WTC11 (cell line): ENCODE results near the gene ATP13A1. TPM values are rescaled to one million over a fixed set of nuclear protein-coding genes. Genes with fewer than 3 reads are reported as not detected.

ENCODE experiments used
- FOXK1 ChIP-seq: sonication (generic); formaldehyde crosslinking; IDR thresholded peaks from 2 replicates; pipeline ENCODE4 v1.8.0; 2022; ENCODE audit warnings: mild to moderate bottlenecking, moderate library complexity, missing genetic modification reagents
- IRF2 ChIP-seq: sonication (generic); formaldehyde crosslinking; IDR thresholded peaks from 2 replicates; pipeline ENCODE4 v1.8.0; 2022; ENCODE audit warnings: low read depth, missing genetic modification reagents, borderline replicate concordance
- JAZF1 ChIP-seq: fragments of 250-450 bp; sonication (Bioruptor Pico); IDR thresholded peaks from 2 replicates; pipeline ENCODE4 v1.9.0; 2021; ENCODE audit warnings: moderate library complexity, mild to moderate bottlenecking, inconsistent platforms
- NFATC4 ChIP-seq: fragments of 250-450 bp; sonication (Bioruptor Pico); IDR thresholded peaks from 2 replicates; pipeline ENCODE4 v1.9.0; 2021; ENCODE audit warnings: mild to moderate bottlenecking
- RORB ChIP-seq: fragments of 250-450 bp; sonication (Bioruptor Pico); IDR thresholded peaks from 2 replicates; pipeline ENCODE4 v1.9.0; 2021; ENCODE audit warnings: mild to moderate bottlenecking
- TEAD1 ChIP-seq: sonication (generic); formaldehyde crosslinking; IDR thresholded peaks from 2 replicates; pipeline ENCODE4 v1.8.0; 2022; ENCODE audit warnings: mild to moderate bottlenecking, missing genetic modification reagents
- ZNF263 ChIP-seq: sonication (generic); formaldehyde crosslinking; IDR thresholded peaks from 2 replicates; pipeline ENCODE4 v1.8.1; 2022; ENCODE audit warnings: low read depth, mild to moderate bottlenecking, moderate library complexity, missing genetic modification reagents
- ZNF317 ChIP-seq: sonication (generic); formaldehyde crosslinking; IDR thresholded peaks from 2 replicates; pipeline ENCODE4 v1.8.1; 2023; ENCODE audit warnings: low read depth, mild to moderate bottlenecking, moderate library complexity, missing genetic modification reagents, borderline replicate concordance
- total RNA-seq: library from RNA; stranded (reverse); gene quantifications from 3 replicates; pipeline ENCODE4 v1.2.3, GENCODE V29; 2021
- TF ChIP-seq, protein P1 (sequence below): sonication (generic); formaldehyde crosslinking; IDR thresholded peaks from 2 replicates; pipeline ENCODE4 v1.8.0; 2022; ENCODE audit warnings: mild to moderate bottlenecking, missing genetic modification reagents
- TF ChIP-seq, protein P2 (sequence below): sonication (generic); formaldehyde crosslinking; IDR thresholded peaks from 2 replicates; pipeline ENCODE4 v1.8.1; 2023; ENCODE audit warnings: mild to moderate bottlenecking, missing genetic modification reagents, borderline replicate concordance
- TF ChIP-seq, protein P3 (sequence below): sonication (generic); formaldehyde crosslinking; IDR thresholded peaks from 2 replicates; pipeline ENCODE4 v1.8.0; 2022; ENCODE audit warnings: mild to moderate bottlenecking, missing genetic modification reagents
- TF ChIP-seq, protein P4 (sequence below): sonication (generic); formaldehyde crosslinking; IDR thresholded peaks from 2 replicates; pipeline ENCODE4 v1.8.1; 2022; ENCODE audit warnings: low read depth, missing genetic modification reagents, borderline replicate concordance
- TF ChIP-seq, protein P5 (sequence below): sonication (generic); formaldehyde crosslinking; IDR thresholded peaks from 2 replicates; pipeline ENCODE4 v1.8.0; 2022; ENCODE audit warnings: mild to moderate bottlenecking, missing genetic modification reagents
- TF ChIP-seq, protein P6 (sequence below): sonication (generic); formaldehyde crosslinking; conservative IDR thresholded peaks from 2 replicates; pipeline ENCODE4 v1.8.1; 2023; ENCODE audit warnings: mild to moderate bottlenecking, low read depth, missing genetic modification reagents, moderate library complexity
- TF ChIP-seq, protein P7 (sequence below): fragments of 250-450 bp; sonication (Bioruptor Pico); IDR thresholded peaks from 2 replicates; pipeline ENCODE4 v1.9.0; 2021; ENCODE audit warnings: mild to moderate bottlenecking
- TF ChIP-seq, protein P8 (sequence below): sonication (generic); formaldehyde crosslinking; IDR thresholded peaks from 2 replicates; pipeline ENCODE4 v1.8.0; 2022; ENCODE audit warnings: mild to moderate bottlenecking, missing genetic modification reagents

ATP13A1 gene
- total RNA-seq, 1 experiment from 2014 or later, result 82.6 TPM

DNA sequence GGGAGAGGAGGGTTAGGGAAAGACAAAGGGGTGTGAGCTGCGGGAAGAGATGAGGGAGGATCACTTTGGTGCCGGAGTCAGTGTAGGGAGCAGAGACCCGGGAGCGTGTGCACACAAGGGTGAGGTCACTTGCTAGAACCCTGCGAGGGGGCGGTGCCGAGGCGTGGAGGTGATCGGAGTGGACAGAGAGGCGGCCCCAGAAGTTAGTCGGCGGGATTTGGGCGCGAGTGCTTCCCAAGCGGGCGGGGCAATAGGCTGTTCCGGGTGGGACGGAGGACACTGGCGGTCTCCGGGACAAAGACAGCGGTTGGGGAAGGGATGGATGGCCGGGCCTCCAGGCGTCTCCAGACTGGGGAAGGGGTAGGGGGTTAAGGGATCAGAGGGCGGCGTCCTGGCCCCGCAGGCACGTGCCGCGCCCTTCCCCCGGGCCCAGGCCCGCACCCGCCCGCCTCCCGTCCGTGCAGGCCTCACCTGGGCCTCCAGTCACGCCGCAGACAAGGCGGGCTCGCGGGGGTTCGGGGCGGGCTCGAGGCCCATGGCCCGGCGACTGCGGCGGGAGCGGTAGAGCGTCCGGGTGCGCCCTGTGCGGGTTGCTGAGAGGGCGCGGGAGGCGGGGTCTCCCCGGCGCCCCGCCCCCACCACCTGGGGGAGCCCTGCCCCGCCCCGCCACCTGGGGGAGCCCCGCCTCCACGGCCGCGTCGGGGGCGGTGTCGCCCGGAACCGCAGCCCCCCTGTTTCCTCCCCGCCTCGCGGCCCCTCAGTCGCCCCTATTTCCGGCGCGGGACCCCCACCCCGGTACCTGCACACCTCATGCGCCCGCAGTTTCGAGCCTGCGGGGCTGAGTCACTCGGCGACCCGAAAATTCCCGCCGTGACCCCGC lies 35.6 kb downstream of the ATP13A1 start, which contains the start of gene LPAR2 (continued):
- TF ChIP-seq, protein P1, sequence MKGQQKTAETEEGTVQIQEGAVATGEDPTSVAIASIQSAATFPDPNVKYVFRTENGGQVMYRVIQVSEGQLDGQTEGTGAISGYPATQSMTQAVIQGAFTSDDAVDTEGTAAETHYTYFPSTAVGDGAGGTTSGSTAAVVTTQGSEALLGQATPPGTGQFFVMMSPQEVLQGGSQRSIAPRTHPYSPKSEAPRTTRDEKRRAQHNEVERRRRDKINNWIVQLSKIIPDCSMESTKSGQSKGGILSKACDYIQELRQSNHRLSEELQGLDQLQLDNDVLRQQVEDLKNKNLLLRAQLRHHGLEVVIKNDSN (CRISPR knock-in tag), result peak; percentile 56; the same call in 1 of the 2 replicates
- TF ChIP-seq, protein P2, sequence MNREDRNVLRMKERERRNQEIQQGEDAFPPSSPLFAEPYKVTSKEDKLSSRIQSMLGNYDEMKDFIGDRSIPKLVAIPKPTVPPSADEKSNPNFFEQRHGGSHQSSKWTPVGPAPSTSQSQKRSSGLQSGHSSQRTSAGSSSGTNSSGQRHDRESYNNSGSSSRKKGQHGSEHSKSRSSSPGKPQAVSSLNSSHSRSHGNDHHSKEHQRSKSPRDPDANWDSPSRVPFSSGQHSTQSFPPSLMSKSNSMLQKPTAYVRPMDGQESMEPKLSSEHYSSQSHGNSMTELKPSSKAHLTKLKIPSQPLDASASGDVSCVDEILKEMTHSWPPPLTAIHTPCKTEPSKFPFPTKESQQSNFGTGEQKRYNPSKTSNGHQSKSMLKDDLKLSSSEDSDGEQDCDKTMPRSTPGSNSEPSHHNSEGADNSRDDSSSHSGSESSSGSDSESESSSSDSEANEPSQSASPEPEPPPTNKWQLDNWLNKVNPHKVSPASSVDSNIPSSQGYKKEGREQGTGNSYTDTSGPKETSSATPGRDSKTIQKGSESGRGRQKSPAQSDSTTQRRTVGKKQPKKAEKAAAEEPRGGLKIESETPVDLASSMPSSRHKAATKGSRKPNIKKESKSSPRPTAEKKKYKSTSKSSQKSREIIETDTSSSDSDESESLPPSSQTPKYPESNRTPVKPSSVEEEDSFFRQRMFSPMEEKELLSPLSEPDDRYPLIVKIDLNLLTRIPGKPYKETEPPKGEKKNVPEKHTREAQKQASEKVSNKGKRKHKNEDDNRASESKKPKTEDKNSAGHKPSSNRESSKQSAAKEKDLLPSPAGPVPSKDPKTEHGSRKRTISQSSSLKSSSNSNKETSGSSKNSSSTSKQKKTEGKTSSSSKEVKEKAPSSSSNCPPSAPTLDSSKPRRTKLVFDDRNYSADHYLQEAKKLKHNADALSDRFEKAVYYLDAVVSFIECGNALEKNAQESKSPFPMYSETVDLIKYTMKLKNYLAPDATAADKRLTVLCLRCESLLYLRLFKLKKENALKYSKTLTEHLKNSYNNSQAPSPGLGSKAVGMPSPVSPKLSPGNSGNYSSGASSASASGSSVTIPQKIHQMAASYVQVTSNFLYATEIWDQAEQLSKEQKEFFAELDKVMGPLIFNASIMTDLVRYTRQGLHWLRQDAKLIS (CRISPR knock-in tag), result no peak
- 0 out of 2 replicates have a peak, but pooled peaks have one; percentile 21 for TF ChIP-seq TEAD1 (CRISPR knock-in tag)
- no peak for TF ChIP-seq JAZF1
- TF ChIP-seq, protein P3, sequence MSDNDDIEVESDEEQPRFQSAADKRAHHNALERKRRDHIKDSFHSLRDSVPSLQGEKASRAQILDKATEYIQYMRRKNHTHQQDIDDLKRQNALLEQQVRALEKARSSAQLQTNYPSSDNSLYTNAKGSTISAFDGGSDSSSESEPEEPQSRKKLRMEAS (CRISPR knock-in tag), result peak; percentile 76; the same call in 1 of the 2 replicates
- TF ChIP-seq FOXK1 (CRISPR knock-in tag), result peak; percentile 49; the same call in 1 of the 2 replicates
- TF ChIP-seq, protein P4, sequence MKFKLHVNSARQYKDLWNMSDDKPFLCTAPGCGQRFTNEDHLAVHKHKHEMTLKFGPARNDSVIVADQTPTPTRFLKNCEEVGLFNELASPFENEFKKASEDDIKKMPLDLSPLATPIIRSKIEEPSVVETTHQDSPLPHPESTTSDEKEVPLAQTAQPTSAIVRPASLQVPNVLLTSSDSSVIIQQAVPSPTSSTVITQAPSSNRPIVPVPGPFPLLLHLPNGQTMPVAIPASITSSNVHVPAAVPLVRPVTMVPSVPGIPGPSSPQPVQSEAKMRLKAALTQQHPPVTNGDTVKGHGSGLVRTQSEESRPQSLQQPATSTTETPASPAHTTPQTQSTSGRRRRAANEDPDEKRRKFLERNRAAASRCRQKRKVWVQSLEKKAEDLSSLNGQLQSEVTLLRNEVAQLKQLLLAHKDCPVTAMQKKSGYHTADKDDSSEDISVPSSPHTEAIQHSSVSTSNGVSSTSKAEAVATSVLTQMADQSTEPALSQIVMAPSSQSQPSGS (CRISPR knock-in tag), result no peak
- no peak for TF ChIP-seq IRF2 (CRISPR knock-in tag)
- TF ChIP-seq ZNF263 (CRISPR knock-in tag), result no peak; the same call in 1 of the 2 replicates
- TF ChIP-seq, protein P5, sequence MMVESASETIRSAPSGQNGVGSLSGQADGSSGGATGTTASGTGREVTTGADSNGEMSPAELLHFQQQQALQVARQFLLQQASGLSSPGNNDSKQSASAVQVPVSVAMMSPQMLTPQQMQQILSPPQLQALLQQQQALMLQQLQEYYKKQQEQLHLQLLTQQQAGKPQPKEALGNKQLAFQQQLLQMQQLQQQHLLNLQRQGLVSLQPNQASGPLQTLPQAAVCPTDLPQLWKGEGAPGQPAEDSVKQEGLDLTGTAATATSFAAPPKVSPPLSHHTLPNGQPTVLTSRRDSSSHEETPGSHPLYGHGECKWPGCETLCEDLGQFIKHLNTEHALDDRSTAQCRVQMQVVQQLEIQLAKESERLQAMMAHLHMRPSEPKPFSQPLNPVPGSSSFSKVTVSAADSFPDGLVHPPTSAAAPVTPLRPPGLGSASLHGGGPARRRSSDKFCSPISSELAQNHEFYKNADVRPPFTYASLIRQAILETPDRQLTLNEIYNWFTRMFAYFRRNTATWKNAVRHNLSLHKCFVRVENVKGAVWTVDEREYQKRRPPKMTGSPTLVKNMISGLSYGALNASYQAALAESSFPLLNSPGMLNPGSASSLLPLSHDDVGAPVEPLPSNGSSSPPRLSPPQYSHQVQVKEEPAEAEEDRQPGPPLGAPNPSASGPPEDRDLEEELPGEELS (CRISPR knock-in tag), result no peak
- TF ChIP-seq, protein P6, sequence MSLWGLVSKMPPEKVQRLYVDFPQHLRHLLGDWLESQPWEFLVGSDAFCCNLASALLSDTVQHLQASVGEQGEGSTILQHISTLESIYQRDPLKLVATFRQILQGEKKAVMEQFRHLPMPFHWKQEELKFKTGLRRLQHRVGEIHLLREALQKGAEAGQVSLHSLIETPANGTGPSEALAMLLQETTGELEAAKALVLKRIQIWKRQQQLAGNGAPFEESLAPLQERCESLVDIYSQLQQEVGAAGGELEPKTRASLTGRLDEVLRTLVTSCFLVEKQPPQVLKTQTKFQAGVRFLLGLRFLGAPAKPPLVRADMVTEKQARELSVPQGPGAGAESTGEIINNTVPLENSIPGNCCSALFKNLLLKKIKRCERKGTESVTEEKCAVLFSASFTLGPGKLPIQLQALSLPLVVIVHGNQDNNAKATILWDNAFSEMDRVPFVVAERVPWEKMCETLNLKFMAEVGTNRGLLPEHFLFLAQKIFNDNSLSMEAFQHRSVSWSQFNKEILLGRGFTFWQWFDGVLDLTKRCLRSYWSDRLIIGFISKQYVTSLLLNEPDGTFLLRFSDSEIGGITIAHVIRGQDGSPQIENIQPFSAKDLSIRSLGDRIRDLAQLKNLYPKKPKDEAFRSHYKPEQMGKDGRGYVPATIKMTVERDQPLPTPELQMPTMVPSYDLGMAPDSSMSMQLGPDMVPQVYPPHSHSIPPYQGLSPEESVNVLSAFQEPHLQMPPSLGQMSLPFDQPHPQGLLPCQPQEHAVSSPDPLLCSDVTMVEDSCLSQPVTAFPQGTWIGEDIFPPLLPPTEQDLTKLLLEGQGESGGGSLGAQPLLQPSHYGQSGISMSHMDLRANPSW (CRISPR knock-in tag), result no peak
- TF ChIP-seq RORB (CRISPR knock-in tag), result no peak
- TF ChIP-seq, protein P7, sequence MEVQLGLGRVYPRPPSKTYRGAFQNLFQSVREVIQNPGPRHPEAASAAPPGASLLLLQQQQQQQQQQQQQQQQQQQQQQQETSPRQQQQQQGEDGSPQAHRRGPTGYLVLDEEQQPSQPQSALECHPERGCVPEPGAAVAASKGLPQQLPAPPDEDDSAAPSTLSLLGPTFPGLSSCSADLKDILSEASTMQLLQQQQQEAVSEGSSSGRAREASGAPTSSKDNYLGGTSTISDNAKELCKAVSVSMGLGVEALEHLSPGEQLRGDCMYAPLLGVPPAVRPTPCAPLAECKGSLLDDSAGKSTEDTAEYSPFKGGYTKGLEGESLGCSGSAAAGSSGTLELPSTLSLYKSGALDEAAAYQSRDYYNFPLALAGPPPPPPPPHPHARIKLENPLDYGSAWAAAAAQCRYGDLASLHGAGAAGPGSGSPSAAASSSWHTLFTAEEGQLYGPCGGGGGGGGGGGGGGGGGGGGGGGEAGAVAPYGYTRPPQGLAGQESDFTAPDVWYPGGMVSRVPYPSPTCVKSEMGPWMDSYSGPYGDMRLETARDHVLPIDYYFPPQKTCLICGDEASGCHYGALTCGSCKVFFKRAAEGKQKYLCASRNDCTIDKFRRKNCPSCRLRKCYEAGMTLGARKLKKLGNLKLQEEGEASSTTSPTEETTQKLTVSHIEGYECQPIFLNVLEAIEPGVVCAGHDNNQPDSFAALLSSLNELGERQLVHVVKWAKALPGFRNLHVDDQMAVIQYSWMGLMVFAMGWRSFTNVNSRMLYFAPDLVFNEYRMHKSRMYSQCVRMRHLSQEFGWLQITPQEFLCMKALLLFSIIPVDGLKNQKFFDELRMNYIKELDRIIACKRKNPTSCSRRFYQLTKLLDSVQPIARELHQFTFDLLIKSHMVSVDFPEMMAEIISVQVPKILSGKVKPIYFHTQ, result no peak
- TF ChIP-seq, protein P8, sequence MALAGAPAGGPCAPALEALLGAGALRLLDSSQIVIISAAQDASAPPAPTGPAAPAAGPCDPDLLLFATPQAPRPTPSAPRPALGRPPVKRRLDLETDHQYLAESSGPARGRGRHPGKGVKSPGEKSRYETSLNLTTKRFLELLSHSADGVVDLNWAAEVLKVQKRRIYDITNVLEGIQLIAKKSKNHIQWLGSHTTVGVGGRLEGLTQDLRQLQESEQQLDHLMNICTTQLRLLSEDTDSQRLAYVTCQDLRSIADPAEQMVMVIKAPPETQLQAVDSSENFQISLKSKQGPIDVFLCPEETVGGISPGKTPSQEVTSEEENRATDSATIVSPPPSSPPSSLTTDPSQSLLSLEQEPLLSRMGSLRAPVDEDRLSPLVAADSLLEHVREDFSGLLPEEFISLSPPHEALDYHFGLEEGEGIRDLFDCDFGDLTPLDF (CRISPR knock-in tag), result peak; percentile 26; the same call in 1 of the 2 replicates
- no peak; the same call in 1 of the 2 replicates for TF ChIP-seq NFATC4 (CRISPR knock-in tag)
- TF ChIP-seq ZNF317 (CRISPR knock-in tag), result no peak
